ENCODE measurements around the gene PDGFRB. TPM values are rescaled to one million over a fixed set of nuclear protein-coding genes. Genes with fewer than 3 reads are reported as not detected.

The PDGFRB gene
- total RNA-seq, 1 donor from 2014 or later = 1.0 TPM

- H3K9me3 Mint-ChIP-seq = no peaks in the 10 kb centered on the region
- no peak overlapping the region for H3K27ac Mint-ChIP-seq
- DNase-seq (ENCODE audit: low spot score) = no peak
- H3K36me3 Mint-ChIP-seq (ENCODE audit: low read depth) = no peaks in the 10 kb centered on the region
- H3K4me3 Mint-ChIP-seq = no peak overlapping the region
- peaks cover 4% of the 10 kb centered on the region for H3K27me3 Mint-ChIP-seq (ENCODE audit: insufficient read depth)
- H3K4me1 Mint-ChIP-seq (ENCODE audit: low read depth) = no peaks in the 10 kb centered on the region
- intact Hi-C loops (cut with micrococcal nuclease) = no loop called here
Measured at GRCh38 chr5:150178262-150178661, 22.6 kb upstream of the PDGFRB start.

- Mint-ChIP-seq H3K27ac (no peak overlapping the region), H3K9me3 (no peaks in the 10 kb centered on the region), H3K4me1 (ENCODE audit: low read depth) (no peaks in the 10 kb centered on the region), H3K36me3 (ENCODE audit: low read depth) (no peaks in the 10 kb centered on the region), H3K27me3 (ENCODE audit: insufficient read depth) (peaks cover 8% of the 10 kb centered on the region), H3K4me3 (no peak overlapping the region)
- intact Hi-C loops (cut with micrococcal nuclease) = no loop called here
- no peak for DNase-seq (ENCODE audit: low spot score)
Measured at GRCh38 chr5:150177721-150178120, 22.1 kb upstream of the PDGFRB start.

GRCh38 chr5:150176745-150177477, 21.3 kb upstream of the PDGFRB start:
- Mint-ChIP-seq H3K27ac (no peak overlapping the region), H3K36me3 (ENCODE audit: low read depth) (no peaks in the 10 kb centered on the region), H3K9me3 (no peaks in the 10 kb centered on the region), H3K27me3 (ENCODE audit: insufficient read depth) (peaks cover 15% of the 10 kb centered on the region), H3K4me3 (no peak overlapping the region), H3K4me1 (ENCODE audit: low read depth) (no peaks in the 10 kb centered on the region)
- DNase-seq (ENCODE audit: low spot score) = no peak
- intact Hi-C loops (cut with micrococcal nuclease) = no loop called here

- H3K27ac Mint-ChIP-seq = no peak overlapping the region
- H3K36me3 Mint-ChIP-seq (ENCODE audit: low read depth) = no peaks in the 10 kb centered on the region
- intact Hi-C loops (cut with micrococcal nuclease) = no loop called here
- no peaks in the 10 kb centered on the region for H3K4me1 Mint-ChIP-seq (ENCODE audit: low read depth)
- DNase-seq (ENCODE audit: low spot score) = no peak
- no peak overlapping the region for H3K4me3 Mint-ChIP-seq
- H3K9me3 Mint-ChIP-seq = no peaks in the 10 kb centered on the region
- H3K27me3 Mint-ChIP-seq (ENCODE audit: insufficient read depth) = peaks cover 16% of the 10 kb centered on the region
Measured at GRCh38 chr5:150175536-150175935, 19.9 kb upstream of the PDGFRB start.

- intact Hi-C loops (cut with micrococcal nuclease) = no loop called here
- peaks cover 18% of the 10 kb centered on the region for H3K27me3 Mint-ChIP-seq (ENCODE audit: insufficient read depth)
- H3K4me3 Mint-ChIP-seq = no peak overlapping the region
Measured at GRCh38 chr5:150175076-150175475, 19.4 kb upstream of the PDGFRB start.

GRCh38 chr5:150174285-150174684, 18.6 kb upstream of the PDGFRB start:
- H3K4me1 Mint-ChIP-seq (ENCODE audit: low read depth) = no peaks in the 10 kb centered on the region
- H3K27ac Mint-ChIP-seq = no peak overlapping the region
- intact Hi-C loops (cut with micrococcal nuclease) = no loop called here
- no peaks in the 10 kb centered on the region for H3K36me3 Mint-ChIP-seq (ENCODE audit: low read depth)
- no peak overlapping the region for H3K4me3 Mint-ChIP-seq
- peaks cover 19% of the 10 kb centered on the region for H3K27me3 Mint-ChIP-seq (ENCODE audit: insufficient read depth)
- DNase-seq (ENCODE audit: low spot score) = no peak
- H3K9me3 Mint-ChIP-seq = no peaks in the 10 kb centered on the region

More at GRCh38 chr5:150175076-150175475, 19.4 kb upstream of the PDGFRB start:
- H3K9me3 Mint-ChIP-seq = no peaks in the 10 kb centered on the region
- no peak overlapping the region for H3K27ac Mint-ChIP-seq
- DNase-seq (ENCODE audit: low spot score) = no peak
- H3K36me3 Mint-ChIP-seq (ENCODE audit: low read depth) = no peaks in the 10 kb centered on the region
- no peaks in the 10 kb centered on the region for H3K4me1 Mint-ChIP-seq (ENCODE audit: low read depth)

- intact Hi-C loops (cut with micrococcal nuclease) = no loop called here
- H3K27me3 Mint-ChIP-seq (ENCODE audit: insufficient read depth) = peaks cover 30% of the 10 kb centered on the region
Measured at GRCh38 chr5:150173161-150173560, 17.5 kb upstream of the PDGFRB start.

GRCh38 chr5:150172556-150172955, 16.9 kb upstream of the PDGFRB start:
- Mint-ChIP-seq H3K4me3 (no peak overlapping the region), H3K27me3 (ENCODE audit: insufficient read depth) (peaks cover 36% of the 10 kb centered on the region), H3K36me3 (ENCODE audit: low read depth) (no peaks in the 10 kb centered on the region), H3K9me3 (no peaks in the 10 kb centered on the region), H3K4me1 (ENCODE audit: low read depth) (no peaks in the 10 kb centered on the region), H3K27ac (no peak overlapping the region)
- DNase-seq (ENCODE audit: low spot score) = no peak
- intact Hi-C loops (cut with micrococcal nuclease) = no loop called here

More at GRCh38 chr5:150173161-150173560, 17.5 kb upstream of the PDGFRB start:
- Mint-ChIP-seq H3K36me3 (ENCODE audit: low read depth) (no peaks in the 10 kb centered on the region), H3K9me3 (no peaks in the 10 kb centered on the region), H3K4me3 (no peak overlapping the region), H3K4me1 (ENCODE audit: low read depth) (no peaks in the 10 kb centered on the region), H3K27ac (no peak overlapping the region)
- no peak for DNase-seq (ENCODE audit: low spot score)

GRCh38 chr5:150172145-150172544, 16.5 kb upstream of the PDGFRB start:
- H3K4me3 Mint-ChIP-seq = no peak overlapping the region
- DNase-seq (ENCODE audit: low spot score) = no peak
- H3K9me3 Mint-ChIP-seq = no peaks in the 10 kb centered on the region
- no peaks in the 10 kb centered on the region for H3K4me1 Mint-ChIP-seq (ENCODE audit: low read depth)
- peaks cover 40% of the 10 kb centered on the region for H3K27me3 Mint-ChIP-seq (ENCODE audit: insufficient read depth)
- intact Hi-C loops (cut with micrococcal nuclease) = no loop called here
- H3K27ac Mint-ChIP-seq = no peak overlapping the region
- H3K36me3 Mint-ChIP-seq (ENCODE audit: low read depth) = no peaks in the 10 kb centered on the region

- Mint-ChIP-seq H3K9me3 (no peaks in the 10 kb centered on the region), H3K36me3 (ENCODE audit: low read depth) (no peaks in the 10 kb centered on the region), H3K27ac (no peak overlapping the region), H3K4me1 (ENCODE audit: low read depth) (no peaks in the 10 kb centered on the region), H3K4me3 (no peak overlapping the region), H3K27me3 (ENCODE audit: insufficient read depth) (peaks cover 56% of the 10 kb centered on the region)
- no peak for DNase-seq (ENCODE audit: low spot score)
- intact Hi-C loops (cut with micrococcal nuclease) = no loop called here
Measured at GRCh38 chr5:150168864-150169263, 13.2 kb upstream of the PDGFRB start.

- H3K4me1 Mint-ChIP-seq (ENCODE audit: low read depth) = no peaks in the 10 kb centered on the region
- peaks cover 51% of the 10 kb centered on the region for H3K27me3 Mint-ChIP-seq (ENCODE audit: insufficient read depth)
- DNase-seq (ENCODE audit: low spot score) = no peak
- no peak overlapping the region for H3K4me3 Mint-ChIP-seq
- H3K9me3 Mint-ChIP-seq = no peaks in the 10 kb centered on the region
- no peak overlapping the region for H3K27ac Mint-ChIP-seq
- intact Hi-C loops (cut with micrococcal nuclease) = no loop called here
- no peaks in the 10 kb centered on the region for H3K36me3 Mint-ChIP-seq (ENCODE audit: low read depth)
Measured at GRCh38 chr5:150167908-150168307, 12.3 kb upstream of the PDGFRB start.

GRCh38 chr5:150167512-150167850, 11.8 kb upstream of the PDGFRB start:
- Mint-ChIP-seq H3K4me1 (ENCODE audit: low read depth) (no peaks in the 10 kb centered on the region), H3K9me3 (no peaks in the 10 kb centered on the region), H3K27ac (no peak overlapping the region), H3K4me3 (no peak overlapping the region), H3K36me3 (ENCODE audit: low read depth) (no peaks in the 10 kb centered on the region), H3K27me3 (ENCODE audit: insufficient read depth) (peaks cover 49% of the 10 kb centered on the region)
- DNase-seq (ENCODE audit: low spot score) = no peak
- intact Hi-C loops (cut with micrococcal nuclease) = no loop called here

GRCh38 chr5:150166650-150167511, 11.2 kb upstream of the PDGFRB start, which contains the start of gene CDX1:
Gene CDX1, plus strand, starts transcription at chr5:150166778. Its CDS starts 99 bp downstream, at chr5:150166877.
- Mint-ChIP-seq H3K36me3 (ENCODE audit: low read depth) (no peaks in the 10 kb centered on the region), H3K9me3 (no peaks in the 10 kb centered on the region), H3K27ac (no peak within 1 kb of the TSS), H3K4me3 (no peak within 1 kb of the TSS), H3K27me3 (ENCODE audit: insufficient read depth) (peaks cover 43% of the 10 kb centered on the region), H3K4me1 (ENCODE audit: low read depth) (no peaks in the 10 kb centered on the region)
- DNase-seq (ENCODE audit: low spot score) = no peak
- intact Hi-C loops (cut with micrococcal nuclease) = no loop called here

All from activated T-helper 1 cell treated with anti-CD3 and anti-CD28 coated beads, Interleukin-12 subunit alpha, Interleukin-12 subunit beta, Interleukin-2, Interleukin-4 antibody, amounts not matched to agents 30 ng/mL and 10 ng/mL and 1 ng/mL, durations not matched to agents 14 hours and 24 hours and 36 hours (primary cell).